GM19193 (cell line): Measurements from ENCODE around the gene DRGX.

ENCODE experiments used
- POLR2A ChIP-seq: IDR thresholded peaks from 4 replicates; pipeline ENCODE4 v1.6.1; 2011; ENCODE audit not compliant: insufficient read depth, insufficient read length; ENCODE audit errors: extremely low read depth

The DRGX gene

GRCh38 chr10:49415109-49415508, 19.2 kb upstream of the DRGX start:
- no peak for TF ChIP-seq POLR2A

- TF ChIP-seq POLR2A: no peak
These were observed 18.6 kb upstream of the DRGX start for GRCh38 chr10:49414496-49414895.

GRCh38 chr10:49412571-49412970, 16.7 kb upstream of the DRGX start:
- TF ChIP-seq POLR2A: no peak

GRCh38 chr10:49410365-49411074, 14.6 kb upstream of the DRGX start:
- TF ChIP-seq POLR2A: no peak

- TF ChIP-seq POLR2A: no peak
These were observed 13.9 kb upstream of the DRGX start for GRCh38 chr10:49409755-49410154.

GRCh38 chr10:49408519-49409306, 12.8 kb upstream of the DRGX start:
- no peak for TF ChIP-seq POLR2A

GRCh38 chr10:49407552-49408137, 11.8 kb upstream of the DRGX start:
- TF ChIP-seq POLR2A: no peak

- no peak for TF ChIP-seq POLR2A
These were observed 11.3 kb upstream of the DRGX start for GRCh38 chr10:49407151-49407550.

GRCh38 chr10:49404321-49404878, 8.5 kb upstream of the DRGX start:
- TF ChIP-seq POLR2A: no peak

GRCh38 chr10:49403363-49403762, 7.5 kb upstream of the DRGX start:
- no peak for TF ChIP-seq POLR2A

- TF ChIP-seq POLR2A: no peak
These were observed 4.5 kb upstream of the DRGX start for GRCh38 chr10:49400365-49400764.

GRCh38 chr10:49398986-49399385, 3.1 kb upstream of the DRGX start:
- no peak for TF ChIP-seq POLR2A

- no peak for TF ChIP-seq POLR2A
These were observed 2.3 kb upstream of the DRGX start for GRCh38 chr10:49398000-49398861.
